ENCODE data around the gene PITPNM3.
"Not testable (repeated sequence)": the region's sequence is repeated elsewhere in the genome, so short reads cannot be mapped to it uniquely, and the experiment has no call there.

The PITPNM3 gene

DNA sequence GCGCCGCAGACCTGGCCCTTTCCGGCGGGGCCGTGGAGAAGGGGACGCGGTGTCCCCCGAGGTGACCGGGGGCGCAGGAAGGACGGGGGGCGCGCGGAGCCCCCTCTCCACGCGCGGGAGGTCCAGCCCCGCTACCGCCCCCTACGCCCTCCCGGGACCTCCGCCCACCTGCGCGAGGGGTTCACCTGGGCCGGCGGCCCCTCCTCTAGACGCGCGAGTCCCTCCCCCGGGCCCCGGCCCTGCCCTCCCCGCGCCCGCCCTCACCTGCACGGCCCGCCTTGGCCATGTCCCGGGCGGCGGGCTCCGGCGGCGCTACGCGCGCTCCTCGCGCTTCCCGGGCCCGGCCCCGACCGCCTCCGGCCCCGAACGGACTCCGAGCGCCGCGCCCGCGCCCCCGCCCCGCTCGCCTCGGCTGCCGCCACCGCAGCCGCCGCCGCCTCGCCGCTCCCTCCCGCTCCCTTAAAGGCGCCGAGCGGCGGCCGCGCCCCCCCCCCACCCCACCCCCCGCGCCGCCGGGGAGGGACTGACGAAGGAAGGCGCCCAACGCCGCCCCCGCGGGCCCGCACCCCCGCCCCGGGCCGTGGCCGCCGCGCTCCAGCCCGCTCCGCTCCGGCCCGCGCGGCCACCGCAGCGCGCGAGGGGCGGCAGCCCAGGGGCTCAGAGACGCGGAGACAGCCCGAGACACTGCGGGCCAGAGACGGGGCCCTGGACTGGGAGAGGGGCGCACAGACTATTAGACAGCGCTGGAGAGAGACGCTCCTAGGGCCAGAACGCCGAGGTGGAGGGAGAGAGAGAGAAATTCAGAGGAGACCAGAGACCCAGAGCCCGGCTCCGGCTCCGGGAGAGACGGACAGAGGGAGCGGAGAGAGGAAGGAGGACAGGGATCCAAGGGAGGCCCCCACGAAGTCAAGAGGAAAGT is at the start of gene PITPNM3:
Gene PITPNM3, minus strand, starts transcription at position 435 of the 919 bp plus-strand sequence. Its CDS starts 149 bp downstream, at position 286.
- no peak for DNase-seq (ENCODE audit: low read depth)

DNA sequence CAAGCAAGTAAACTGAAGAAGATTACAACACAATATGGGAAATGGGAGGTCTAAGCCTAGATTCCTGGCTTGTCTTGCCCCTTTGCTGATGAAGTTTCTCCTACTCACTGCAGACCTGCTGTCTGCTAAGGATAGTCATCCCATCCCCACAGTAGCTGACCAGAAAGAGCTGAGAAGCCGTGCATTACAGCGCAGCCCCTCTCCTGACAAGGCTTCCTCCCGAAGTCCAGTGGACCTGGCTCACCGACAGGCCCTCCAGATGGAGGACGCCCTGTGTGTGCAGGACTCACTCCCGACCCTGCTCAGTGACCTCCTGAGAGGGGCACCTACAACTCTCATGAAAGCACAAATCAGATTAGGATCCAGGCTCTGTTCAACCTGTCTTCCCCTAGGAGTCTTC is 48.8 kb upstream of the PITPNM3 start:
- no peak for DNase-seq (ENCODE audit: low read depth)

DNA sequence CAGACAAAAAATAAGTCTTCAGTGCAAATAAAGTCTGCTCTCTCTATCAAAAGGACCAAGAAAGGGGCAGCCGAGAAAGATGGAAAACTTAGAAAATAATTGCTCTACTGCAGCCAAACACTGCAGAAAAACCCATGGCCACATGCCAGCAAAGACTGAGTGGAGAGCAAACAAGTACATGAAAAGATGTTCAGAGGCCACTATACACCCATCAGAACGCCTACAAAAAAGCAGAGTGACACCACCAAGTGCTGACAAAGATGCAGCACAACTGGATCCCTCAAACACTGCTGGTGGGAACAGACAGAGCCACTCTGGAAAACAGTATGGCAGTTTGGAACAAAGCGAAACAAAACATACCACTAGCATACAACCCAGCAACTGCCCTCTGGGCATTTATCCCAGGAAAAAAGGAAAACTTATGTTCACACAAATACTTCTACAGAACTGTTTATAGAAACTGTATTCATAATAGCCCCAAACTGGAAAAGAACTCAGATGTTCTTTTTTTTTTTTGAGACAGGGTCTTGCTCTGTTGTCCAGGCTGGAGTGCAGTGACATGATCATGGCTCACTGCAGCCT is 47.5 kb upstream of the PITPNM3 start:
- no peak for DNase-seq (ENCODE audit: low read depth)

DNA sequence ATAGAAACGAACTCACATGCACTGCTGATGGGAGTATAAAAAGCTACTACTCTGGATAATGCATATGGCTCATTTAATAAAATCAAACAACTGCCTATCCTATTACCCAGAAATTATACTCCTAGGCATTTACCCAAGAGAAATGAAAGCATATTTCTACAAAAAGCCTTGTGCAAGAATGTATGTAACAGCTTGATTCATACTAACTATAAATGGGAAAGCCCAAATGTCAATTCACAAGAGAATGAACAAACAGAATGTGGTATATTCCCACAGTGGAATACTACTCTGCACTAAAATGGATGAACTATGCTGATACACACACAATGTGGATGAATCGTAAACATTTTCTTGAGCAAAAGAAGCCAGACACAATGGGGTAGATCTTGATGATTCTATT is 45.8 kb upstream of the PITPNM3 start:
- no peak for DNase-seq (ENCODE audit: low read depth)

DNA sequence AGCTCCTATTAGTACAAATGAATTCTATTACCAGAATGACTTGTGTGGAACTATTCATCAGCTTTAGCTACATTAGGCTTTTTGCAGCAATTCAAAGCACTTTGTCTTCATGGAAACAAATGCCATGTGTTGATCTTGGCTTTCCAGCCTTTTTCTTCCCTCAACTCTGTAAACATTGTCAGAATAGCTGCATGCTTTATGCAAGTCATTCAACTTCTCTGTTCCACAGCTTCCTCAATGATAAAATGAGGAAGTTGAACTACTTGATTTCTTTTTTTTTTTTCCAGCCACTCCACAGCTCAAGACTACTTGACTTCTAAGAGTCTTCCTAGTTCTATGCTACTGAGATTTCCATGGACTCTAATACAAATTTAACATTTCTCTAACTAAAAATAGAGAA is 43.0 kb upstream of the PITPNM3 start:
- no peak for DNase-seq (ENCODE audit: low read depth)

DNA sequence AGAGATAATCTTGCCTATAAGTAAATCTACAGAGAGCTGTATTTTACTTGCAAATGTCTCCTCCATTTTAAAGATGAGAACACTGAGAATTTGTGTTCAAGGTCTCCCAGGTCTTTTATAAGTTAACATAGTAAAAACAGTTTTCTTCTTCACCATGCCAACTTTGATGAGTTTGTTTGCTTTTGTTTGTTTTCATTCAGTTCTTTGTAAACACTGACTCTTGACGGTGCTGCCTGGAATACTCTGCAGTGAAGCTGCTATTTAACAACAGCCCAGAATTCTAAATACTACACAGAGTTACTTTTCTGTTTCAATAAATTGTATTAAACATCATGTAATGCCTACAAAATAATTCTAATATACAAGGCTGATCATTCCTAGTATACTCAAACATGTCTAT is 41.4 kb upstream of the PITPNM3 start:
- DNase-seq (ENCODE audit: low read depth) = no peak

DNA sequence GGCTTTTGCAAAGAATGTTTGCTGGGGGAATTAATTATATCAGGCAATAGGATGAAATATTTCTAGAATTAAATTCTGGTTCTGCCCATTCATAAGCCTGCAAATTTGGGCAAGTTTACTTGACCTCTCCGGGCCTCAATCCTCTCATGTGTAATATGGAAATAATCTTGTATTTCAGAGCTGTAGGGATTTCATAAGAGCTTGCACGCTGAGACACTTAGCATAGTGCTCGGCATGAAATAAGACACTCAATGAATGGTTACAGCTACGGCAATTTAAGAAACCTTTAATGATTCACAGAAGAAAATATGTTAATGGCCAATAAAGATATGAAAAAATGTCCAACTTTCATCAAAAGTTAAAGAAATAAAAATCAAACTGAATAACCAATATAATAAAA is 40.6 kb upstream of the PITPNM3 start:
- no peak for DNase-seq (ENCODE audit: low read depth)

DNA sequence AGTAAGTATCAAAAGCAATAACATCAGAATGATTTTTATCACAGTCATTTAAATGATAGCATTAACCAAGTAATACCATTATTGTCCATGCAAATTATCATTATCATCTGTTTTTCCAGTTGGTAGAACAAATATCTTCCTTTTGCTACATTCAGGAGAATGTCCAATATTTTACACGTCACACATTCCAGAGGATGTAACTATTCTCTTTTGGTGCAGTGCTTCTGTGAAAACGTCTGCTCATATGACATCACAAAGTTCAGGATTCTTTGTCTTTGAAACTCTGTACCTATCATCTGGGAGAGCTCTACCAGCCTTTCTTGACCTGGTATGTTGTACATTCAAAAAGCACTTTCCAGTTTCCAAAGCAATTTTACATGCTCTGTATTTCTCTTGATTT is 40.2 kb upstream of the PITPNM3 start:
- DNase-seq (ENCODE audit: low read depth) = no peak

DNA sequence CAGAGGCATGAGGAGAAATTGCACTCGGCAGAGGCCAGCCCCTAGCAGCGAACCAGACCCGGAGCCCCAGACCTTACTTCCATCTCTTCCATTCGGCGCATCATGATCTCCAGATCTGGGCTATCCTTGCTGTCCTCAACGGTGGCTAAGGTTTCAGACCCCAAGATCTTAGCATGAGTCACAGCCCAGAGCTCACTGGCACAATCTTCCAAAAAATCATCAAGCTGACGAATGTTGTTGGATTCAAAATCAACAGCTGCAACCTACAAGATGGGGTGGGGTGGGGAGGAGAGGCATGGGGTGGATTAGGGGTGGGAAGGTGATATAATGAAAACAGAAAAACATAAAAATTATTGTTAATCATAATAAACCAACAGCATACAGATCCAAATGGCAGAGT is 39.7 kb upstream of the PITPNM3 start:
- DNase-seq (ENCODE audit: low read depth) = no peak

DNA sequence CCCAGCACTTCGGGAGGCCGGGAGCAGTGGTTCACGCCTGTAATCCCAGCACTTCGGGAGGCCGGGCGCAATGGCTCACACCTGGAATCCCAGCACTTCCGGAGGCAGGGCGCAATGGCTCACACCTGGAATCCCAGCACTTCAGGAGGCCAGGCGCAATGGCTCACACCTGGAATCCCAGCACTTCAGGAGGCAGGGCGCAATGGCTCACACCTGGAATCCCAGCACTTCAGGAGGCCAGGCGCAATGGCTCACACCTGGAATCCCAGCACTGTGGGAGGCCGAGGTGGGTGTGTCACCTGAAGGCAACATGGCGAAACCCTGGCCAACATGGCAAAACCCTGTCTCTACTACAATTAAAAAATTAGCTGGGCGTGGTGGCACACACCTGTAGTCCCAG is 37.0 kb upstream of the PITPNM3 start:
- DNase-seq (ENCODE audit: low read depth) = not testable (repeated sequence)

DNA sequence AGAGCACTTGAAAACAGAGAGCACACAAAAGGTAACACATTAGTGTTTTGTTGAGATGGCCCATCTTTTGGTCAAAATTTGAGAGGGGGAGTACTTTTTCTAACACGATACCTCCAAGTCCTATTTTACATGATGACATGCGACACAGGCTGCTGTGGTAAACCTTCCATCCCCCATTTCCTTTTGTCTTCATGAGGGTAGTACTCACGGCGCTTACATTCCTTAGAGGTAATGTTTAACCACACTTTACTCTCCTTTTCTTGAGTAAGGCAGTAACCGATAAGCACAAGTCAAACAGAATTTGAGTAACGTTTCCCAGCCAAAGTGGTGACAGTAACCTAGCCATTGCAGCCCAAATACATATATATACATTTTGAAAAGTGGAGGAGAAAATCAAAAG is 35.8 kb upstream of the PITPNM3 start:
- DNase-seq (ENCODE audit: low read depth) = no peak

DNA sequence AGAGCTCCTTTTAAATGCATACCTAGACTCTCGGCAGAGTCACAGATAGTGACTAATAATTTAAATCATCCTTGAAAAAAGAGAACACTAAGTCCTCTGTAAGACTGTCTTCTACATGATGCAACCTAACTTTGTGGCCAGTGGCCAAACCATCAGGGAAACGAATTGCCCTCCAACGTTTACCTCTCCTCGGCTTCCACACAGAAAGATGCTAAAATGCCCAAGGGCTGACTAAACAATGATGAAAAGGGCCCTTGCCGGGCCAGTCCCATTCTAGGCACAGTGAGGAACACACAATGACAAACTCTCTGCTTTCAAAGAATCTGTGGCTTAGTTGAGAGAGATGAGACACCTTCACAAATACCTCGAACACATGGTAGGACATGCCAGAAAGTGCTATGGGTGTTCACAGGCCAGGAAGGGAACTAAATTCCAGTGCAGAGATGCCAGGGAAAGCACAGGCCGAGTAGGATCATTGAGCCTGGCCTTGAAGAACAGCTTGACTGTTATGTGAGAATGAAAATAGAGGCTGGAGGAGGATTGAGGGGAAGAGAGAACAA is 35.3 kb upstream of the PITPNM3 start:
- no peak for DNase-seq (ENCODE audit: low read depth)

DNA sequence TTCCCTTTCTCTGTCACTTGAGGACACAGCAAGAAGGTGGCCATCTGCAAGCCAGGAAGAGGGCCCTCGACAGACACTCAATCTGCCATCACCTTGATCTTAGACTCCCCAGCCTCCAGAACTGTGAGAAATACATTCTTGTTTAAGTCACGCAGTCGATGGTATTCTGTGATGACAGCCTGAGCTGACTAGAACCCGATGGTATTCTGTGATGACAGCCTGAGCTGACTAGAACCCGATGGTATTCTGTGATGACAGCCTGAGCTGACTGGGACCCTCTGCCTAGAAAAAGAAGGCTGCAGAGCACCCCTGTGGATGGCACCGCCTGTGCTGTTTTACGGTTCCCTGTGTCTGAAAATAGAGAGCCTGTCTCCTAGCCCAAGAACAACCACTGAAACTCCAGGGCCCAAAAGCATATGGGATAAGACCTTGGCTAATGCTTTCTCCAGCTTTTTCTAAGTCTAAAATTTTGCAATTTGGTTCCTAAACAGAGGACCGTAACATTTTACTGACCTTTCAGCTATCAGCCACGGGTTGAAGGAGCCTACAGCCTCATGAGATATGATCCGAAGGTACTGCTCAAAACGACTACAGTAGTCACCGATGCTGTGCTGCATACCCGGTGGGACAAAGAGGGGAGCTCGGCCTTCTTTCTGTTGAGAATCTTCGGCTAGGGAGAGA is 33.1 kb upstream of the PITPNM3 start:
- no peak for DNase-seq (ENCODE audit: low read depth)

DNA sequence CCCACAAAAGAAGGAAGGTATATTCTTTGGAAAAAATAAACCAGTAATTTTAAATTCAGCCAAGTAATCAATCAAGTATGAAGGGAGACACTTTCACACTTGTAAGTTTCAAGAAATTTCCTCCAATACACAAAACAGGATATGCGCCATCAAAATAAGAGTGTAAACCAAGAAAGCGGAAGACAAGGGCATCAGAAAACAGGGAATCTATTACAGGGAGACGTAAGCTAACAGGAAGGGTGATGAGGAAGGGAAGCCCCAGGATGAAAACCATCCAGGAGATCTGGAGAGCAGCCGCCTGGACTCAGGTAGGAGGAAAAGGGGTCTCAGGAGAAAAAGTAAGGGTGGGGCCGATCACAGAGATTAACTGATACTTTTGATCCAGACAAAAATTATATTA is 31.8 kb upstream of the PITPNM3 start:
- no peak for DNase-seq (ENCODE audit: low read depth)

DNA sequence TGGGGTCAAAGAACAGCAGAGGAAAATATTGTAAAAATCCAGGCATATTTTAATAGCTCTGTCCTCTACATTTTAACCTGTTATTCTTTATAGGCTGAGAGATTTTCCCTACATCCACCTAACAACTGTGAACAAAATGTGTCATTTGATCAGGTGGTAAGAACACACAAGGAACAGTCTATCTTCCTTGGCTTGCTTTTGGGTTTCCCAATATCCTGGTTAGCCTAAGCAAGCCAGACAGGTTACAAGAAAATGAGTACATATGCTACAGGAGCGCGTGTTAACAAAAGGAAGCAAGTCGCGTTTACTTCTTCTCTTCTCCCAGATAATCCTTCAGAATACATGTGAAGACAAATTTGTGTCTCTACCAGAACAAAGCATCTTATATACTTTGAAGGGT is 31.0 kb upstream of the PITPNM3 start:
- DNase-seq (ENCODE audit: low read depth) = no peak

DNA sequence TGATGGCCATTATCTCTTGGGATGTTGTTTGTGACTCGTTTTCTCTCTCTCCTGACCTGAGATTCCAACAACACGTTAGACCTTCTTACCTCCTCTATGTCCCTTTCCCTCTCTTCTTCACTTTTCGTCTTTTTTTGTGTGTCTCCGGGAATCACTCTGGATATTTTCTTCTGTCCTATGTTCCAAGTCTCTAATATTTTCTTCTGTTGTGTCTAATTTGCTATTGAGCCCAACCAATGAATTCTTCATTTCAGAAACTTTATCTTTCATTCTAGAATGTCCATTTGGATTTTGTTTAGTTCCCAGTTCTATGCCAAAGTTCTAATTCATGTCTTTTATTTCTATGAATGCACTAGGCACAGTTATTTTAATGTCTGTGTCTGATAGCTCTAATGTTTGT is 27.1 kb upstream of the PITPNM3 start:
- no peak for DNase-seq (ENCODE audit: low read depth)

DNA sequence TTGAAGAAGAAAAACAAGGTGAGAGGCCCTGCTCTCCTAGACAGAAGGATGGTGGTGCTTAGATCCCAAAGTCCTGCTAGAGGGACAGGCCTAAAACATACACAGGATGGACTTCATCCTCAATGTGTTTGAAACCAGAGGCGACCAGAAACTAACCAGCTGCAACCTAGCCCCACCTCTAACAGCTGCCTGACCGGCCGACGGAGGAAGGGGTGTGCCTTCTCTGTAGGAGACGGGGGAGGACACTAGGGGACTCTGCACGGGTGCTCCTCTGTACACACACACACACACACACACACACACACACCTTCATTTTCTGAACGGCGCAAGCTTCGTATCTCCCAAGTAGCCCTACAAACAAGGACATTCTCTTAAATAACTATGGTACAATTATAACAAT is 24.3 kb upstream of the PITPNM3 start:
- no peak for DNase-seq (ENCODE audit: low read depth)

DNA sequence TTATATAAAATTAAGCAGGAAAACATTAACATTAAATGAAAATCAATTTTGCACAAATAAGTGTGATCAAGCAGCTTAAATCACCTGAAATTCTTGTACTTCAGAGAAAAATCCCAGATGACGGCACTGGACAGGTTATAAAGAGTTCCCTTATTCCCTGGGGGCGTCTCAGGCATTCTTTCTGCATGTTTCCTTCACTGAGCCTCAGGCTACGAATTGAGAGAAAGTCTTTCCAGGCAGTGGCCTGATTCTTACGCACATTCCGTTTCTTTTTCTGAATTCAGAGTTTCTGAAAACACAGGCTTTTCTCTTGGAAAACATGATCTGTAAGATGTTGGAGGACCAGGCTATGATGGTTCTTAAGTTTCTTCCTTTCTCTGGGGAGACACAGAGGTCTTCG is 22.1 kb upstream of the PITPNM3 start:
- no peak for DNase-seq (ENCODE audit: low read depth)

DNA sequence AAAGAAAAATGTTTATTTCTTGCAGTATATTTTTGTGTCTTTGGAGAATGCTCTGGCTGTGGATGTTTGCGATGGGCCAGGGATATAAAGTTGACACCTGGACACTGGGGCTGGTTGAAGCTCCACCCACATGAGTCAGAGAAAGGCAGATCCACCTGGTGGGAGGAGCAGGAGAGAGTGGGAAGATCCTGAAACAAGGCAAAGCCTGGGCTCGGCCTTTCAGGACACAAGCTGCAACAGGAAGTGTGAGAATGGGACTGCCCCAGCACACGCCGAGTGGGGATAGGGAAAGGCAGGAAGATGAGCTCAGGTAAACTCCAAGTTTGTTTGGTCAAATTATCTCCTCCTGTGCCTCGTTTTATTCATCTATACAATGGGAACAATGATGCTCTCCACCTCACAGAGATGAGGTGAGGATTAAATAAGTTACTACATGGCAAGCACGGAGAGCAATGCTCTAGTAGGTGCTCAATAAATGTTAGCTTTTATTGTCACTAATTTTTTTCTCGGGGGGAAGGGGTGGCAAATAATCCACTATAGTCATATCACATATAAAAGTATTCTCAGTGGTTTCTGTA is 21.4 kb upstream of the PITPNM3 start:
- DNase-seq (ENCODE audit: low read depth) = no peak

DNA sequence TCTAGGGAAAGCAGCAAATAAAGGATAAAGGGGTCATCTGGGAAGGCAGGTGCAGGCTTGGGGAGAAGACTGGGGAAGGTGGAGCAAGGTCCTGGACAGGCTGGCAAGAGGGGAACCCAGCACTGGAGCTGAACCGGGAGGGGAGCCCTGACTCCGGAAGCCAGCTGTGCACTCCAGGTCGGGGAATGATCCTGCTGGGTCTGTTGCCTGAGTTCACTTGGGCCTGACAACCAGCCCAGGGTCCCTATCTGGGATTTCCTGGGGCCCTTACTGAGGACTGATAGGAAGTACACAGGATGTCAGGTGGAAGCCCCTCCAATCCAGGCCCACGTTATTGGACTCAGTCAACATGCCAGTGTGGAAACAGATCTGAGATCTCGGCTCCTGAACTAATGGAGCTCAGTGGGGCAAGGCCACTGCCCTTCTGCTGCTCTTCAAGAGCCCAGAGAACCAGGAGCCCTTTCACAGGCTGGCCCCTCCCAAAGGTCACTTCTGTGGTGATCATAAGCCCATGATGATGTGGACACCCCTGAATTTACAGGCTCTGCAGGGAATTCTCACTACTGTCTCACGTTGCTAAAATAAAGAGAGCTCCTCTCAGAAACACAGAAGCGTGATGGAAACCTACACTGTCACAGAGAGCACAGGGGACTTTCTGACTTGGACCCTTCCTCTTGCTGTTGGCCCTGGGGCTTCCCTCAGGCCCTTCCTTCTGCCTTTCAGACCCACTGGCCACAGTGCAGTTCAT is 19.9 kb upstream of the PITPNM3 start:
- DNase-seq (ENCODE audit: low read depth) = no peak

DNA sequence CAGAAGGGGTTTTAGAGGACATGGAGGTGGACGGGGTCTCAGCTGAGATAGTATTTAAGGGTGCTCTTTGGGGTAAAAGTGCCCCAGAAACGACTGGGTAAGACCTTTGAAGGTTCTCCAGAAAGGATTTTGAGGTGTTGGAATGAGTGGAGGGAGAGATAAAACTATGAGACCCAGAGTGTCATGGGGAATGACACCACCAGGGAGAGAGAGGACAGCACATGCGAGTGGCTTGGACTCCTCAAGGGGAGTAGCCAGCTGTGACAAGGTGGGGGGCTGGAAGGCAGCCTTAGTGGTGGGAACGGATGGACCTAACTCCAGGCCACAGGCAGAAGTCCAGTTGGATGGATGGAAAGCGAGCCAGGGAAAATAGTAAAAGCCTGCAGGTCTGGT is 19.2 kb upstream of the PITPNM3 start:
- no peak for DNase-seq (ENCODE audit: low read depth)

Data from activated T-helper 9 cell treated with anti-CD3 and anti-CD28 coated beads, Interleukin-2, amount 50 U/mL, for 16 hours (primary cell).